Measurements from ENCODE around the gene EBI3. TPM values are rescaled to one million over a fixed set of nuclear protein-coding genes. Genes with fewer than 3 reads are reported as not detected.
A peak's percentile ranks its signal among the peaks of the same experiment; 100 is the strongest.

Gene EBI3
- total RNA-seq, 1 experiment from 2014 or later, result not detected

DNA sequence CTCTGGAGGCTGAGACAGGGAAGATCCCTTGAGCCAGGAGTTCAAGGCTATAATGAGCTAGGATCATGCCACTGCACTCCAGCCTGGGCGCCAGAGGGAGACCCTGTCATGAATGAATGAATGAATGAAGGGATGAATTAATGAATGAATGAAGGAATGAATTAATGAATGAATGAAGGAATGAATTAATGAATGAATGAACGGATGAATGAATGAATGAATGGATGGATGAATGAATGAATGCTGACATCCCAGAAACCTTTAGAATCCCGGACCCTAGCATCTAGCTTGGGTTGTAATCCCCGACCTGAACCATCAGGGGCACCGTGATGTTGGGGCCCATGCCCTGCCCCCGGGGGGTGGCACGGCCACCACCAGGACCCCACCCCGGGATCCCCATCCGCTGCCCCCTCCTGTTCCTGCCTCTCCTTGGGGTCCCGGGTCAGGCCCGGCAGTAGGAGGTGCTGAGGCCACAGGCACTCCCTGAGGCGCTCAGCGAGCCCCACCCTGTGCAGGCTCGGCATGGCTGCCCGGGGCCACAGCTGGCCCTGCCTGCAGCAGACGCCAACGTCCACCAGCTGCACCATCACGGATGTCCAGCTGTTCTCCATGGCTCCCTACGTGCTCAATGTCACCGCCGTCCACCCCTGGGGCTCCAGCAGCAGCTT lies 3.4 kb downstream of the EBI3 start:
- TF ChIP-seq CTCF (conservative IDR thresholded peaks at IDR 0.05; ENCODE audit: low read depth, low read length) (no peak), EZH2phosphoT487 (IDR thresholded peaks at IDR 0.05; ENCODE audit: borderline replicate concordance, low read length) (no peak), EZH2 (IDR thresholded peaks at IDR 0.05; ENCODE audit: low read length, unreplicated experiment) (no peak)
- no peak overlapping the region for H3K4me2 ChIP-seq (ENCODE audit: low read length)
- H3K27ac ChIP-seq (ENCODE audit: low read length), result no peak overlapping the region
- ChIA-PET POLR2A (ENCODE audit: unreplicated experiment) (no interaction called here), CTCF (interaction anchor here (0.6 kb wide), 1 partner anchor 262 kb away, joined by 3 read pairs; the partner anchor contains the start of gene DAPK3)
- no TSS peak for BruUV-seq (replicated peaks)
- H3K36me3 ChIP-seq (ENCODE audit: low read depth, low read length), result no peaks in the 10 kb centered on the region
- H2AFZ ChIP-seq (ENCODE audit: low read length), result no peak overlapping the region
- H3K9me2 ChIP-seq (replicated peaks; ENCODE audit: low read length), result no peaks in the 10 kb centered on the region
- no peak for DNase-seq
- ATAC-seq, result no peak
- H3K9me3 ChIP-seq (ENCODE audit: low read length), result no peaks in the 10 kb centered on the region
- no peaks in the 10 kb centered on the region for H4K20me1 ChIP-seq (ENCODE audit: low read length)
- H3K4me1 ChIP-seq (ENCODE audit: insufficient read depth, low read length), result peaks cover 7% of the 10 kb centered on the region; the same call in 1 of the 2 replicates
- H3K27me3 ChIP-seq (ENCODE audit: low read length), result 0 out of 2 replicates have a peak, but pooled peaks cover 7% of the 10 kb centered on the region
- H3K4me3 ChIP-seq (ENCODE audit: low read length), result no peak overlapping the region
- intact Hi-C loops (cut with micrococcal nuclease), result no loop called here
- H3K9ac ChIP-seq (ENCODE audit: low read length), result no peak overlapping the region
- no peaks in the 10 kb centered on the region for H3K79me2 ChIP-seq (ENCODE audit: low read length)
- no peaks in the 10 kb centered on the region for H3F3A ChIP-seq (ENCODE audit: low read length, unreplicated experiment)

DNA sequence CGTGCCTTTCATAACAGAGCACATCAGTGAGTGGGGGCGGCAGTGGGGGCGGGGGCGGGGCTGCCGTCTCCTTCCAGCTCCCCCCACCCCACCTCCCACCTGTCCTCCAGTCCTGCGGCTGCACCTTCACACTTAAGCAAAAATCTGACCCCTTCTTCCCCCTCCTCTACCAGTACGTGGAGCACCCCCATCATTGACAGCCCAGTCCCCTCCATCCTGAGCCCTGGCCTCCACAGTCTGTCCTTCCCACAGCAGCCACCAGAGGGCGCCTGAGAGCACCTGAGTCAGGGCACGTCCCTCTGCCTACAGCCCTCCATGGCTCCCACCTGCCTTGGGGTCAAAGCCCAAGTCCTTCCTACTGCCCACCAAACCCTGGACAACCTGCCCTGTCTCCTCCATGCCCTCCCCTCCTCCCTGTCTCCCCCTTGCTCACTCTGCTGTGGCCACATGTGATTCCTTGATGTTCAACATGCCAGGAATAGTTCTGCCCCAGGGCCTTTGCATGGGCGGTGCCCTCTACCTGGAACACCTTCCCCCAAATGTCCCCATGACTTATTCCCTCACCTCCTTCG lies 4.0 kb downstream of the EBI3 start:
- Histone ChIP-seq H3K9ac (ENCODE audit: low read length) (no peak overlapping the region), H3F3A (ENCODE audit: low read length, unreplicated experiment) (no peaks in the 10 kb centered on the region), H3K79me2 (ENCODE audit: low read length) (no peaks in the 10 kb centered on the region), H3K4me1 (ENCODE audit: insufficient read depth, low read length) (peaks cover 7% of the 10 kb centered on the region; the same call in 1 of the 2 replicates), H3K9me3 (ENCODE audit: low read length) (no peaks in the 10 kb centered on the region), H3K9me2 (replicated peaks; ENCODE audit: low read length) (no peaks in the 10 kb centered on the region), H3K27ac (ENCODE audit: low read length) (no peak overlapping the region), H3K36me3 (ENCODE audit: low read depth, low read length) (no peaks in the 10 kb centered on the region), H3K27me3 (ENCODE audit: low read length) (0 out of 2 replicates have a peak, but pooled peaks cover 5% of the 10 kb centered on the region), H2AFZ (ENCODE audit: low read length) (no peak overlapping the region), H3K4me2 (ENCODE audit: low read length) (no peak overlapping the region), H4K20me1 (ENCODE audit: low read length) (no peaks in the 10 kb centered on the region), H3K4me3 (ENCODE audit: low read length) (no peak overlapping the region)
- intact Hi-C loops (cut with micrococcal nuclease), result no loop called here
- TF ChIP-seq EZH2phosphoT487 (IDR thresholded peaks at IDR 0.05; ENCODE audit: borderline replicate concordance, low read length) (no peak), EZH2 (IDR thresholded peaks at IDR 0.05; ENCODE audit: low read length, unreplicated experiment) (no peak), CTCF (conservative IDR thresholded peaks at IDR 0.05; ENCODE audit: low read depth, low read length) (peak; percentile 74)
- BruUV-seq (replicated peaks), result no TSS peak
- peak; percentile 48 for DNase-seq
- CTCF ChIA-PET, result no interaction called here
- POLR2A ChIA-PET (ENCODE audit: unreplicated experiment), result no interaction called here
- ATAC-seq, result no peak

Data from PC-3 (cell line).